NB4 (cell line): Measurements from ENCODE around the gene KRTAP2-4.

Experiments used
- CTCF ChIP-seq: IDR thresholded peaks from one replicate; pipeline ENCODE4 v1.5.1; 2012; ENCODE audit warnings: low read depth, low read length
- MAX ChIP-seq: IDR thresholded peaks from 2 replicates; pipeline ENCODE4 v1.6.1; 2011; ENCODE audit warnings: low read depth, low read length
- MYC ChIP-seq: IDR thresholded peaks from 2 replicates; pipeline ENCODE4 v1.6.1; 2011; ENCODE audit warnings: low read depth, low read length
- POLR2A ChIP-seq: IDR thresholded peaks from 2 replicates; pipeline ENCODE4 v1.6.1; 2011; ENCODE audit warnings: mild to moderate bottlenecking; ENCODE audit not compliant: insufficient read length; ENCODE audit errors: extremely low read depth

DNA sequence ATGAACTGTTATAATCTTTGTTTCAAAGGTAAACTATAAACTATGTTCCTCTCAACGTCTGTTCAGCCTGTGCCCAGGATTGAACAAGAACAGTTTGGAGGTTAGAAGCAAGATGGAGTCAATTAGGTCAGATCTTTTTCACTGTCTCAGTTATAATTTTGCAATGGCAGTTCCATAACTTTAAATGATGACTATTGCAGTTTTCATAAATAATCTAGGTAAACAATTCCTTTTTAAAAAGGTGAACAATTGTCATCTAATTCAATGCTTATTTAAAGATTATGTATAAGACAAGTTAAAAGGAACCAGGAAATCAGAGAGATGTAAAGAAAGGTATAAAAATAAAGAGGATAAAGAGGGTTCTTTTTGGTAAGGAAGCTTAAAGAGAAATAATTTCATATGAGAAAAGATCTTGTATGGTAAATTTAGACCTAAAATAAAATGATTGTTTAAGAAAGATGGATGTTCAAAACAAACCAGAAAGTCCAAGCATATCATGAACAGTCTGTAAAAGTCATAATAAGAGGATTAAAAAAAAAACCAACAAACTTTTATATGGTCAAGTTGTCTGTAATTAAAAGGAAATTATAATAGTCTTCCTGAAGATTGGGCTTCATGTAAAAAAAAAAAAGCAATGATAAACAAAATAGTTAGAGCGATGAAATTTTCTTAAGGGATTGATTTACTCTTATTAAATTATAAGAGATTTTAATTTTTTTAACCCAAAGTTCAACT lies 45.6 kb upstream of the KRTAP2-4 start:
- no peak for TF ChIP-seq CTCF
- TF ChIP-seq MAX, result no peak
- no peak for TF ChIP-seq MYC
- TF ChIP-seq POLR2A, result no peak
